NCI-H524 treated with DMSO at 0.1 percent for 48 hours (cell line): ENCODE data around the gene WDR55.
"Not testable (repeated sequence)": the region's sequence is repeated elsewhere in the genome, so short reads cannot be mapped to it uniquely, and the experiment has no call there.

Experiments
- DNase-seq: peaks from one replicate; lab custom pipeline; 2025; lab: John Stamatoyannopoulos, UW

The WDR55 gene

GRCh38 chr5:140664359-140665119, at the start of gene WDR55:
TSS of gene WDR55 (plus strand) at chr5:140664904. CDS start at chr5:140664913, 9 bp downstream.
- peak; percentile 31 for DNase-seq

- no peak for DNase-seq
Observed at GRCh38 chr5:140622301-140622700, 42.4 kb upstream of the WDR55 start.

GRCh38 chr5:140623061-140623460, 41.6 kb upstream of the WDR55 start:
- not testable (repeated sequence) for DNase-seq

- not testable (repeated sequence) for DNase-seq
Observed at GRCh38 chr5:140624886-140625285, 39.8 kb upstream of the WDR55 start.

GRCh38 chr5:140627972-140628371, 36.7 kb upstream of the WDR55 start:
- DNase-seq: no peak

GRCh38 chr5:140628711-140629110, 36.0 kb upstream of the WDR55 start:
- no peak for DNase-seq

GRCh38 chr5:140630292-140631035, 34.2 kb upstream of the WDR55 start:
- no peak for DNase-seq

GRCh38 chr5:140631036-140631417, 33.7 kb upstream of the WDR55 start:
- DNase-seq: no peak

- DNase-seq: no peak
Observed at GRCh38 chr5:140631831-140632365, 32.8 kb upstream of the WDR55 start.

GRCh38 chr5:140632366-140633020, 32.2 kb upstream of the WDR55 start:
- DNase-seq: no peak

GRCh38 chr5:140633021-140633471, 31.7 kb upstream of the WDR55 start, which contains the start of gene CD14:
TSS of gene CD14 (minus strand) at chr5:140633175. CDS start at chr5:140633071, 104 bp downstream.
- no peak for DNase-seq

- no peak for DNase-seq
Observed at GRCh38 chr5:140633501-140633900, 31.2 kb upstream of the WDR55 start.

- DNase-seq: no peak
Observed at GRCh38 chr5:140634103-140634502, 30.6 kb upstream of the WDR55 start.

- no peak for DNase-seq
Observed at GRCh38 chr5:140635291-140636257, 29.1 kb upstream of the WDR55 start.

- DNase-seq: no peak
Observed at GRCh38 chr5:140637371-140638100, 27.2 kb upstream of the WDR55 start.

GRCh38 chr5:140638898-140639147, 25.9 kb upstream of the WDR55 start:
- DNase-seq: not testable (repeated sequence)

- DNase-seq: peak; percentile 51
Observed at GRCh38 chr5:140639148-140639981, 25.3 kb upstream of the WDR55 start, which contains the start of gene TMCO6. TSS of gene TMCO6 (plus strand) at chr5:140639451. CDS start at chr5:140639528, 77 bp downstream.

GRCh38 chr5:140641716-140642115, 23.0 kb upstream of the WDR55 start:
- DNase-seq: no peak

- no peak for DNase-seq
Observed at GRCh38 chr5:140642718-140643117, 22.0 kb upstream of the WDR55 start.

GRCh38 chr5:140647042-140647419, 17.7 kb upstream of the WDR55 start:
- DNase-seq: no peak
